Stomach (tissue), 4 donors: ENCODE results near the gene HNRNPK.

ENCODE experiments used
- CTCF ChIP-seq, 7 experiments: fragments of 450-650 bp in 4 of 7; fragments of 200-600 bp in 3 of 7; sonication (generic) in 3 of 7; IDR thresholded peaks; one replicate each; pipeline ENCODE4 v1.5.1; 2016 to 2019; ENCODE audit warnings: antibody characterized with exemption in 7 of 7, control low read depth in 2 of 7, mild to moderate bottlenecking in 1 of 7
- POLR2A ChIP-seq, 4 donors: fragments of 450-650 bp; IDR thresholded peaks; one replicate each; pipeline ENCODE4 v1.6.1; 2016; ENCODE audit warnings: antibody characterized with exemption in 4 of 4, control low read depth in 2 of 4, mild to moderate bottlenecking in 1 of 4, moderate library complexity in 1 of 4

- no peak for TF ChIP-seq POLR2A (IDR thresholded peaks at IDR 0.05)
- no peak for TF ChIP-seq CTCF (IDR thresholded peaks at IDR 0.05)
Observed at GRCh38 chr9:83975300-83975699, 4.7 kb downstream of the HNRNPK start.
